Measurements from ENCODE around the gene DOP1A.

DNA sequence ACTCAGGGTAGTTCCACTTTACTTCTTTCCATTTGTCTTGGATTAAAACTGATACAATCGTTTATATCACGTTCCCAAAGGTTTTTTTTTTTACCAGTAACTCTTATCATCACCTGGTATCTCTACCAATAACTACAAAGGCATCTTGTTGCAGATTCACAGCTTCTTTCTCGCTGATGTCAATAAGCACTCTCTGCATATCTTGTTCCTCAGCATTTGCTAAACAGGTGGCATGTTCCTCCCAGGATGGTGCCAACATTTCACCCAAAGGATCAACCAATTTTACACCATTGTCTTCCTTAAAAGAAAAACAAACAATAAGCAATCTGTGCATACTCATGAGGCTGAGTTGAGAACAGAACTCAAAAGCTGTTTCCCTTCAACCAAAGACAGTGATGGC, 121.0 kb downstream of the DOP1A start:
- TF ChIP-seq, protein P1, sequence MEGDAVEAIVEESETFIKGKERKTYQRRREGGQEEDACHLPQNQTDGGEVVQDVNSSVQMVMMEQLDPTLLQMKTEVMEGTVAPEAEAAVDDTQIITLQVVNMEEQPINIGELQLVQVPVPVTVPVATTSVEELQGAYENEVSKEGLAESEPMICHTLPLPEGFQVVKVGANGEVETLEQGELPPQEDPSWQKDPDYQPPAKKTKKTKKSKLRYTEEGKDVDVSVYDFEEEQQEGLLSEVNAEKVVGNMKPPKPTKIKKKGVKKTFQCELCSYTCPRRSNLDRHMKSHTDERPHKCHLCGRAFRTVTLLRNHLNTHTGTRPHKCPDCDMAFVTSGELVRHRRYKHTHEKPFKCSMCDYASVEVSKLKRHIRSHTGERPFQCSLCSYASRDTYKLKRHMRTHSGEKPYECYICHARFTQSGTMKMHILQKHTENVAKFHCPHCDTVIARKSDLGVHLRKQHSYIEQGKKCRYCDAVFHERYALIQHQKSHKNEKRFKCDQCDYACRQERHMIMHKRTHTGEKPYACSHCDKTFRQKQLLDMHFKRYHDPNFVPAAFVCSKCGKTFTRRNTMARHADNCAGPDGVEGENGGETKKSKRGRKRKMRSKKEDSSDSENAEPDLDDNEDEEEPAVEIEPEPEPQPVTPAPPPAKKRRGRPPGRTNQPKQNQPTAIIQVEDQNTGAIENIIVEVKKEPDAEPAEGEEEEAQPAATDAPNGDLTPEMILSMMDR (conservative IDR thresholded peaks at IDR 0.05) = no peak
- no peak for TF ChIP-seq ZFX (IDR thresholded peaks at IDR 0.05)
